Measurements from ENCODE around the gene LPCAT4.

The LPCAT4 gene

DNA sequence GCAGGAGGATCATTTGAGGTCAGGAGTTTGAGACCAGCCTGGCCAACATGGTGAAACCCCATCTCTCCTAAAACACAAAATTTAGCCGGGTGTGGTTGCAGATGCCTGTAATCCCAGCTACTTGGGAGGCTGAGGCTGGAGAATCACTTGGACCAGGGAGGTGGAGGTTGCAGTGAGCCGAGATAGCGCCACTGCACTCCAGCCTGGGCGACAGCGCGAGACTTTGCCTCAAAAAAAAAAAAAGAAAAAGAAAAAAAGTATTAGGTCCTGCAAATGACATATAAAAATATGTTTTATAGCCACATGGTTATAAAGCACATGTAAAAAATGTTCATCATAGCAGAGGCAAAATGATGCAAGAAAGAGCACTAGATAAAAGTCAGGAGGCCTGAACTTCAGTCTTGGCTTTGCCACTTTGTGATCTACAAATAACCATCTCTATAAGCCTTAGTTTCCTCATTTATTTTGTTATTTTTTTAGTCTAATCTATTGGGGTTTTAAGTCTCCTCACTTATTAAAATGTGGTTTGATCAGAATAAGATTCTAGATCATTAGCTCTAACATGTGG lies 34.4 kb downstream of the LPCAT4 start:
- ChIA-PET CTCF (interaction anchor here (1.2 to 2.3 kb wide), 2 partner anchors 10 to 34 kb away, joined by 4 to 6 read pairs; partner anchors contain the start of genes LPCAT4, NOP10 and NUTM1), POLR2A (no interaction called here)
- Histone ChIP-seq H3K9me3 (ENCODE audit: control extremely low read depth in 1 of 5, control insufficient read depth in 4 of 5, insufficient read depth in 2 of 5, low read depth in 1 of 5, low read length in 4 of 5) (no peaks in the 10 kb centered on the region), H3K27me3 (replicated peaks in 2 of 5; ENCODE audit: control insufficient read depth in 4 of 5, insufficient read depth in 5 of 5, low read length in 4 of 5) (no peaks in the 10 kb centered on the region), H3K4me1 (ENCODE audit: control extremely low read depth in 1 of 4, control insufficient read depth in 4 of 4, insufficient read depth in 4 of 4, low read length in 3 of 4) (peaks cover 50 to 88% (median 69%) of the 10 kb centered on the region in 4 experiments), H3K27ac (ENCODE audit: insufficient read depth in 1 of 2, low read depth in 1 of 2, low read length in 2 of 2, poor library complexity in 1 of 2, severe bottlenecking in 2 of 2) (peak overlapping the region; percentile 27 to 95), H3K36me3 (ENCODE audit: control insufficient read depth in 4 of 4, insufficient read depth in 4 of 4, low read length in 3 of 4) (peaks cover 0 to 2% (median 0%) of the 10 kb centered on the region in 4 experiments), H3K4me3 (ENCODE audit: control insufficient read depth in 1 of 7, extremely low read depth in 1 of 7, insufficient read depth in 4 of 7, low read depth in 2 of 7, low read length in 6 of 7) (peak overlapping the region in 3 of 7 experiments; percentile 15 to 58 (median 22))
- WGBS (ENCODE audit: insufficient coverage), result 60% methylated on average over 1 of the region's 6 CpGs
- no peak for DNase-seq

DNA sequence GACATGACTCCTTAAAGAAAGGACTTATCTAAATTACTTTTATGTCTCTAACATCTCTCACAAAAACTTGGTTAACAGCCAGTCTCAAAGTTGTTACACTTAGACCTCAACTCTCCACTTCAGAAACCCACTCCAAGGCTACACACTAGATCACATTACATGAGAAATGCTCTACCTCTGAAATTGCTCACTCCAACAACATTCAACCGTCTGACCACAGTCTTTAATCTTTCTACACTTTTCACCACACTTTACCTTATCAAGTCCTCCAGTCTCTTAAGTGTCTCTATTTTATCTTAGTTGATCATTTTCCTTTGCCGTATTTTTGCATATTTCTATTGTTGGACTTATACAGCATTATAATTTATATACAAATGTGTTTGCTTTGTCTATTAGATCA lies 35.2 kb downstream of the LPCAT4 start:
- 0% methylated on average over 1 of the region's 2 CpGs for WGBS (ENCODE audit: insufficient coverage)
- peaks cover 50 to 89% (median 67%) of the 10 kb centered on the region in 4 experiments for H3K4me1 ChIP-seq (ENCODE audit: control extremely low read depth in 1 of 4, control insufficient read depth in 4 of 4, insufficient read depth in 4 of 4, low read length in 3 of 4)
- ChIA-PET CTCF (interaction anchor here (0.6 to 2.3 kb wide), 2 partner anchors 35 kb away, joined by 3 to 6 read pairs; partner anchors contain the start of gene LPCAT4), POLR2A (no interaction called here)
- H3K27ac ChIP-seq (ENCODE audit: insufficient read depth in 1 of 2, low read depth in 1 of 2, low read length in 2 of 2, poor library complexity in 1 of 2, severe bottlenecking in 2 of 2), result peak overlapping the region; percentile 27 to 95
- peak overlapping the region in 3 of 7 experiments; percentile 6 to 58 (median 37) for H3K4me3 ChIP-seq (ENCODE audit: control insufficient read depth in 1 of 7, extremely low read depth in 1 of 7, insufficient read depth in 4 of 7, low read depth in 2 of 7, low read length in 6 of 7)
- DNase-seq, result peak; percentile 50 to 84 (median 79)
- H3K9me3 ChIP-seq (ENCODE audit: control extremely low read depth in 1 of 5, control insufficient read depth in 4 of 5, insufficient read depth in 2 of 5, low read depth in 1 of 5, low read length in 4 of 5), result no peaks in the 10 kb centered on the region
- H3K27me3 ChIP-seq (replicated peaks in 2 of 5; ENCODE audit: control insufficient read depth in 4 of 5, insufficient read depth in 5 of 5, low read length in 4 of 5), result no peaks in the 10 kb centered on the region
- H3K36me3 ChIP-seq (ENCODE audit: control insufficient read depth in 4 of 4, insufficient read depth in 4 of 4, low read length in 3 of 4), result peaks cover 0 to 2% (median 0%) of the 10 kb centered on the region in 4 experiments

DNA sequence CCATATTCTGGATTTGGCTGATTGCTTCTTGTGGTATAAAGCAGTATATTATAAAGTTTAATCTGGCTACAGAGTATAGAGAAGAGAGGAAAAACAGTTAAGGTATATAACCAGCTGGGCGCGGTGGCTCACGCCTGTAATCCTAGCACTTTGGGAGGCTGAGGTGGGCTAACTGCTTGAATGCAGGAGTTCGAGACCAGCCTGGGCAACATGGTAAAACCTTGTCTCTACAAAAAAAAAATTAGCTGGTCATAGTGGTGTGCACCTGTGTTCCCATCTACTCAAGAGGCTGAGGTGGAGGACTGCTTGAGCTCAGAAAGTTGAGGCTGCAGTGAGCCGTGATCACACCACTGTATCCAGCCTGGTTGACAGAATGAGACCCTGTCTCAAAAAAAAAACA lies 36.7 kb downstream of the LPCAT4 start:
- no peak for DNase-seq
- POLR2A ChIA-PET, result interaction anchor here (0.6 kb wide), 1 partner anchor 12 kb away, joined by 3 read pairs; no protein-coding TSS in a partner anchor
- Histone ChIP-seq H3K4me1 (ENCODE audit: control extremely low read depth in 1 of 4, control insufficient read depth in 4 of 4, insufficient read depth in 4 of 4, low read length in 3 of 4) (peaks cover 41 to 82% (median 61%) of the 10 kb centered on the region in 4 experiments), H3K9me3 (ENCODE audit: control extremely low read depth in 1 of 5, control insufficient read depth in 4 of 5, insufficient read depth in 2 of 5, low read depth in 1 of 5, low read length in 4 of 5) (no peaks in the 10 kb centered on the region), H3K27me3 (replicated peaks in 2 of 5; ENCODE audit: control insufficient read depth in 4 of 5, insufficient read depth in 5 of 5, low read length in 4 of 5) (no peaks in the 10 kb centered on the region), H3K36me3 (ENCODE audit: control insufficient read depth in 4 of 4, insufficient read depth in 4 of 4, low read length in 3 of 4) (peaks cover 0 to 2% (median 0%) of the 10 kb centered on the region in 4 experiments), H3K27ac (ENCODE audit: insufficient read depth in 1 of 2, low read depth in 1 of 2, low read length in 2 of 2, poor library complexity in 1 of 2, severe bottlenecking in 2 of 2) (peak overlapping the region in 1 of 2 experiments; percentile 66), H3K4me3 (ENCODE audit: control insufficient read depth in 1 of 7, extremely low read depth in 1 of 7, insufficient read depth in 4 of 7, low read depth in 2 of 7, low read length in 6 of 7) (no peak overlapping the region)
- WGBS (ENCODE audit: insufficient coverage), result no CpG with 5 or more reads among the region's 5 CpGs
- CTCF ChIA-PET, result interaction anchor here (1.1 to 4.4 kb wide), 5 partner anchors 11 to 50 kb away, joined by 3 to 30 read pairs (median 4); no protein-coding TSS in a partner anchor

DNA sequence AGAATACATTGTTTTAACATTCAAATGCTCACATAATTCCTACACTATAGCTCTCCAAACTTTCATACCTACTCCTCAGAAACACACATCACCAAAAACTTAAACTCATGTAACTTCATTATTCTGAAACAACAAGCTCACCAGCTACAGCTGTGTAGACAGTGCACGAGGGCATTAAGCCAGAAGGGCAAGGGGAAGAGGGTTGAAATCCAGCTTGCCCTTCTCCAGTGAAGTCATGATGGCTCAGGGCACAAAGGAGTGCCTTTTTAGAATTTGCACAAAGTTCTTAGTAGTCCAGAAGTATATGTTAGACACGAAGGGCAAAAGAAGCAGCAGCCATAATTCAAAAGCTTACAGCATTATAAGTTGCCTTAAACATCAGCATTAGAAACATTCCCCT lies 38.0 kb downstream of the LPCAT4 start:
- no peaks in the 10 kb centered on the region for H3K9me3 ChIP-seq (ENCODE audit: control extremely low read depth in 1 of 5, control insufficient read depth in 4 of 5, insufficient read depth in 2 of 5, low read depth in 1 of 5, low read length in 4 of 5)
- DNase-seq, result no peak
- peaks cover 33 to 75% (median 53%) of the 10 kb centered on the region in 4 experiments for H3K4me1 ChIP-seq (ENCODE audit: control extremely low read depth in 1 of 4, control insufficient read depth in 4 of 4, insufficient read depth in 4 of 4, low read length in 3 of 4)
- peaks cover 0 to 2% (median 0%) of the 10 kb centered on the region in 4 experiments for H3K36me3 ChIP-seq (ENCODE audit: control insufficient read depth in 4 of 4, insufficient read depth in 4 of 4, low read length in 3 of 4)
- POLR2A ChIA-PET, result interaction anchor here (0.6 to 1.0 kb wide), 2 partner anchors 9 to 105 kb away, joined by 4 to 6 read pairs; partner anchors contain the start of gene SLC12A6
- CTCF ChIA-PET, result interaction anchor here (1.0 to 4.4 kb wide), 11 partner anchors 8 to 88 kb away, joined by 3 to 30 read pairs (median 4); partner anchors contain the start of genes LPCAT4 and SLC12A6
- no peaks in the 10 kb centered on the region for H3K27me3 ChIP-seq (replicated peaks in 2 of 5; ENCODE audit: control insufficient read depth in 4 of 5, insufficient read depth in 5 of 5, low read length in 4 of 5)
- H3K27ac ChIP-seq (ENCODE audit: insufficient read depth in 1 of 2, low read depth in 1 of 2, low read length in 2 of 2, poor library complexity in 1 of 2, severe bottlenecking in 2 of 2), result peak overlapping the region in 1 of 2 experiments; percentile 30
- peak overlapping the region in 2 of 7 experiments; percentile 11 to 41 for H3K4me3 ChIP-seq (ENCODE audit: control insufficient read depth in 1 of 7, extremely low read depth in 1 of 7, insufficient read depth in 4 of 7, low read depth in 2 of 7, low read length in 6 of 7)
- 88% methylated on average over 1 of the region's 2 CpGs for WGBS (ENCODE audit: insufficient coverage)

DNA sequence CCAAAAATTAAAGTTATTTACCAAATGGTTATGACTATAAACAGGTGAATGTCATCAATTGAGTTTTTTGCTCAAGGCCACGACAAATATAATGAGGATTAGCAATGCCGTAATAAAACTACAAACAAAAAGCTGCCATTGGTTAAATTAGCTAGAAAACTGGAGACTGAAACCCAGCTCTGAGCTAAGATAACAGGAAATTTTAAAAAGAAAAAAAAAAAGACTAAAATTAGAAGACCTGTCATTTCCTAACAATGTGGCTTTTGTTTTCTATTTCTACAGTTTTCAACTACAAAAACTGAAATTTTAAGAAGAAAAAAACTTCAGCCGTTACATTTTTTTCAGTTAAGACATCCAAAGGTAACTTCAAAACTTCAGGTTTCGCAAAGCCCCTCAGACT lies 39.1 kb downstream of the LPCAT4 start:
- H3K36me3 ChIP-seq (ENCODE audit: control insufficient read depth in 4 of 4, insufficient read depth in 4 of 4, low read length in 3 of 4), result peaks cover 0 to 4% (median 1%) of the 10 kb centered on the region in 4 experiments
- H3K9me3 ChIP-seq (ENCODE audit: control extremely low read depth in 1 of 5, control insufficient read depth in 4 of 5, insufficient read depth in 2 of 5, low read depth in 1 of 5, low read length in 4 of 5), result no peaks in the 10 kb centered on the region
- DNase-seq, result no peak
- WGBS (ENCODE audit: insufficient coverage), result no CpG with 5 or more reads among the region's 4 CpGs
- ChIA-PET CTCF (interaction anchor here (0.6 to 4.4 kb wide), 8 partner anchors 9 to 216 kb away, joined by 3 to 30 read pairs (median 6); partner anchors contain the start of genes LPCAT4, NOP10, NUTM1 and SLC12A6), POLR2A (interaction anchor here (0.6 to 0.9 kb wide), 4 partner anchors 9 to 32 kb away, joined by 3 to 4 read pairs (median 4); no protein-coding TSS in a partner anchor)
- no peaks in the 10 kb centered on the region for H3K27me3 ChIP-seq (replicated peaks in 2 of 5; ENCODE audit: control insufficient read depth in 4 of 5, insufficient read depth in 5 of 5, low read length in 4 of 5)
- peak overlapping the region; percentile 40 to 65 for H3K27ac ChIP-seq (ENCODE audit: insufficient read depth in 1 of 2, low read depth in 1 of 2, low read length in 2 of 2, poor library complexity in 1 of 2, severe bottlenecking in 2 of 2)
- H3K4me3 ChIP-seq (ENCODE audit: control insufficient read depth in 1 of 7, extremely low read depth in 1 of 7, insufficient read depth in 4 of 7, low read depth in 2 of 7, low read length in 6 of 7), result peak overlapping the region in 4 of 7 experiments; percentile 6 to 52 (median 16)
- peaks cover 24 to 64% (median 42%) of the 10 kb centered on the region in 4 experiments for H3K4me1 ChIP-seq (ENCODE audit: control extremely low read depth in 1 of 4, control insufficient read depth in 4 of 4, insufficient read depth in 4 of 4, low read length in 3 of 4)

DNA sequence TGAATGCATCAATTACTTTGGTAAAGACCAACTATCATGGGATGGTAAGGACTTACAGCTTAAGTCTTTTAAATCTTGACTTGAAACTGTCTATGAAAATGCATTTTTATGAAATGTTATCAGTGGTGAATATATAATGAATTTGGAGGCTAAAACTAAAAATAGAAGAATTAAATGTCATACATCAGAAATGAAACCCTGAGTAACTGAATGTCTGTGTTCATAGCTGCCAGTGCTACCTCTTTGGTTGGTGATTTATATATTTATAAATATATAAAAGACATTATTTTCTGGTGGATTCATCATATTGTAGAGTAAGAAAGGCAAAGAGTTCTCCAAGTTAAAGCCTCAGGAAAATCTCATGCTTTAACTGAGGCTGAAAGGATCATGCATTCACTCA lies 41.6 kb downstream of the LPCAT4 start:
- no peaks in the 10 kb centered on the region for H3K9me3 ChIP-seq (ENCODE audit: control extremely low read depth in 1 of 5, control insufficient read depth in 4 of 5, insufficient read depth in 2 of 5, low read depth in 1 of 5, low read length in 4 of 5)
- ChIA-PET POLR2A (interaction anchor here (0.5 kb wide), 1 partner anchor 91 kb away, joined by 3 read pairs; no protein-coding TSS in a partner anchor), CTCF (interaction anchor here (1.0 to 2.1 kb wide), 7 partner anchors 12 to 76 kb away, joined by 3 to 8 read pairs (median 3); partner anchors contain the start of gene NUTM1)
- no peak overlapping the region for H3K27ac ChIP-seq (ENCODE audit: insufficient read depth in 1 of 2, low read depth in 1 of 2, low read length in 2 of 2, poor library complexity in 1 of 2, severe bottlenecking in 2 of 2)
- no peak for DNase-seq
- peaks cover 11 to 42% (median 25%) of the 10 kb centered on the region in 4 experiments for H3K4me1 ChIP-seq (ENCODE audit: control extremely low read depth in 1 of 4, control insufficient read depth in 4 of 4, insufficient read depth in 4 of 4, low read length in 3 of 4)
- H3K36me3 ChIP-seq (ENCODE audit: control insufficient read depth in 4 of 4, insufficient read depth in 4 of 4, low read length in 3 of 4), result peaks cover 0 to 4% (median 1%) of the 10 kb centered on the region in 4 experiments
- H3K4me3 ChIP-seq (ENCODE audit: control insufficient read depth in 1 of 7, extremely low read depth in 1 of 7, insufficient read depth in 4 of 7, low read depth in 2 of 7, low read length in 6 of 7), result no peak overlapping the region
- H3K27me3 ChIP-seq (replicated peaks in 2 of 5; ENCODE audit: control insufficient read depth in 4 of 5, insufficient read depth in 5 of 5, low read length in 4 of 5), result no peaks in the 10 kb centered on the region

All from common myeloid progenitor, CD34-positive (primary cell).